ENCODE results near the gene RTN4RL1.
"Not testable (repeated sequence)": the region's sequence is repeated elsewhere in the genome, so short reads cannot be mapped to it uniquely, and the experiment has no call there.

The RTN4RL1 gene

DNA sequence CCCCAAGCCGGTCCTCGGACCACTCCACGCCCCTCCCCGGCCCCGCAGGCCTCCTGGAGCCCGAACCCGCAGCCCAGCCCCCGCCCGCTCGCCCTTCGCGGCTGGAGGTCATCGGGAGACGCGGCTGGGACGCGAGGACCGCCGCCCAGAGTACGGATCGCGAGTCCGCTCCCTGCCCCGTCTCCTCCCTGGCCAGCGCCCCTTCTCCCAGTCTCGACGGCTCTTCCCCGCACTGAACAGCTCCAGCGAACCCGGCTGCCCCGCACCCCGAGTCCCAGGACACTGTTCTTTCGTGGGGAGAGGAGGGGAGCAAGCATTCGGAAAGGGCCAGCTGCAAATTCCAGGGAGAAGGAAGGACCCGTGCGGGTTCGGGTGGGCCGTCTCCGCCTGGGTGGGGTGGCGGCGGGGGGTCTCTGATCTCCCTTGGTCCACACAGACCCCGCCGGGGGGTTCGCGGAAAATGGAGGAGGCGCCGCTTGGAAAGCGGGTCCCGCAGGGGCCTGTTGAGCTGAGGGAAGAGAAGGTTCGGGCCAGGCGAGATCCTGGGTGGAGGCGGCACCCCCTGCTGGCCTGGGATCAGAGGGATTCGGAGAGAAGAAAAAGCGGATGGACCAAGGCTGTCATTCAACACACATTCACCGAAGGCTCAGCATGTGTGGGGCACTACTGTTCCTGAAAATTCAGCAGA is 632 bp upstream of the RTN4RL1 start:
- peak; percentile 89 for DNase-seq (ENCODE audit: low spot score)

DNA sequence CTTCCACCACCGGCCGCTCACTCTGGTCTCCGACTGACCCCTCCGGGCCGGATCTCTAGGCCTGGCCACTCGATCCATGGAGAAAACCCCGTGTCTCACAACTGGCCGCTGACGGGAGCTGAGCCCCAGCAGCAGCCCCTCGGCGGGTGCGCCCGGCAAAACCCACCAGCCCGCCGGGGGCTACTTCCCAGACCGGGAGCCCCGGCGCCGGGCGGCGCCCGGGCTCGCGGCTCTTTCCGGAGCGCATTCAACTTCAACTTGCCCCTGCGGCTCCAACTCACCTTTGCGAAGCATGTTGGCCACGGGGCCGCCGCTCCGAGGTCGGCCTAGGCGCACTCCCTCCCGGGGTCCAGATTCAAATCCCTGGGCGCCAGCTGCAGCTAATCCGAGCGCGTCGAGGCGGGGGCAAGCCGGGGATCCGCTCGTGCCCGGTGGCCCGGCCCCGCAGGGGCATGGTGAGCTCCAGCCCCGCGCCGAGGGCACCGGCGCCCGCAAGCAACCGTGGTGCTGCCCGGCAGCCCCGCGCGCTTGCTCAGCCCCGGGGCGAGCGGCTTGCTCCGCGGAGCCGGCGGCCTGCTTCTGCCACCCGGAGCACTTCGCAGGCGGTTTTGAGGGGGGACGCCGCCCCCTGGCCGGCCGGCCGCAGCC is 438 bp downstream of the RTN4RL1 start:
- no peak for DNase-seq (ENCODE audit: low spot score)

DNA sequence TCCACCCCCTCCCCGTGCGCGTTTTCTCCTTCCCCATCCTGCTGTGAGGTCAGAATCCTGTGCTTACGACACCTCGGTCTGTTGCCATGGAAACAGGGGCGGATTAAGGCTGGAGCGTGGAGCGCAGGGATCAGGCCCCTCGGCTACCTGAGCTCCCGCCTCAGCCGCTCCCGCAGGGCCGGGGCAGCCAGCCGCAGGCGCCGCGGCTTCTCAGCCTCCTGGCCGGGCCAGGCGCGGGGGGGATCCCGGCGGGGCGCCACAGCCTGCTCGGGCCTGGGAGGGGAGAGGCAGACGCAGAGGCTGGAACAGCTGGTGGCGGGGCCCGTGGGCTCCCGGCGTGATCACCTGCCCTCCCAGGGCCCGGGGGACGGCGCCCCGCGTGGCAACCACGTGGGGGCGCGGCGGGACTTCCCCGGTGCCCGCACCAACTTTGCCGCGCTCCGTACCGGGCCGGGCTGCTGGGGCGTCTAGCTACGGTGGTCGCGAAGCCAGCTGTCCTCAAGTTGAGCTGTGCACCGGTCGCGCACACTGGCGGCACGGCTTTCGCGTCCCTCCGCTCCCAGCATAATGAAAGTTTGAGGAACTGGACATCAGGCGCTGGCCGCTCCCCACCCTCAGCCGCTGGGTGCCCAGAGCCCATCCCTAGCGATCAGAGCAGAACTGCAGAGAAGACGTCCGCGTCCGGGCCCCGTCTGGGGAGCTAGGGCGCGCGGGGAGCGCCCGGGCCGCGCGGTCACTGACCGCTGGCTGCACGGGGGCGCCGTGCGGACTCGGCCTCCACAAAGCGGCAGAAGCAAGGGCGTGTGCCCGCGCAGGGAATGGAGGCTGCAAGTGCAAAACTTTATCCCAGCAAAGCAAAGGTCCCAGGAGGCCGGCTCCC is 1.2 kb downstream of the RTN4RL1 start:
- peak; percentile 48 for DNase-seq (ENCODE audit: low spot score)

DNA sequence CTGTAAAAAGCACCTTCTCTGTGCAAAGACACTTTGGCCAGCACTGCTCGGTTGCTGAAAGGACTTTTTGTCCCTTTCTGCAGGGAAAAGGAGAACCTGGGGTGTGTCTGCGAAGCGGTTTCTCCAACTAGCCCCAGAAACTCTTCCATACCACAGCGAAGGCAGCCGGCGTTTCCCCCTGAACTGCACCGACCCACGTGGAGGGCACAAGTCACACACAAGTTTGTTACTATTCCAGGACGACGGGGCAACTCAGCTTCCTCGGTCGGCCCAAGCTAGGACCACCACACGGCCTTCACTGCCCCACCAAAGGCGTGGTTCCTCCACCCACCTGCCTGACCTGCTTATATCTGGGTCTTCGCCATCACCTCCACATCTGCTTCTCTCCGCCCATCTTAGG is 1.9 kb downstream of the RTN4RL1 start:
- no peak for DNase-seq (ENCODE audit: low spot score)

DNA sequence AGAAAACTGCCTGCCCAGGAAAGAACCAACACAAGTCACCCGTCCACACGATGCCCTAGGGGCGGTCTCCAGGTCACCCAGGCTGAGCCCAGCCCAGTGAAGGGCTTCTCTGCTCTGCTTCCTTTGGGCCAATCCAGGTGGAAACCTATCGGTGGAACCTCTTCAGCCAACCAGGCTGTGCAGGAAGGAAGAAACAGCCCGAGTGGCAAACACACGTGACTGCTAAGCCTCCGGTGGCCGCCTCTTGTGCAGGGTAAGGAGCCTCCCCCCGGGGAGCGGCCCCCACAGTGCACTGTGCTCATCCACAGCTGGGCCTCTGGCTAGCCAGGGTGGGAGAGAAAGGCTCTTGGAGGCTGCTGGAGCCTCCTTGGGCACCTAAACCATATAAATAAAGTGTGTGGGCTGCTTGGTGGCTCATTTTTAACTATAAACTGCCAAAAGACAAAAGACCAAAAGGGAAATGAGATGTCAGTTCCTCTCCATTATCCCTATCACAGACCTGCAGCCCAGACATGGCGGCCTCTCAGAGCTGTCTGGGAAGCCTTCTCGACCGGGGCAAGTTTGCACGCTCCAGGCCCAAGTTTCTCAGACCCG is 2.4 kb downstream of the RTN4RL1 start:
- no peak for DNase-seq (ENCODE audit: low spot score)

DNA sequence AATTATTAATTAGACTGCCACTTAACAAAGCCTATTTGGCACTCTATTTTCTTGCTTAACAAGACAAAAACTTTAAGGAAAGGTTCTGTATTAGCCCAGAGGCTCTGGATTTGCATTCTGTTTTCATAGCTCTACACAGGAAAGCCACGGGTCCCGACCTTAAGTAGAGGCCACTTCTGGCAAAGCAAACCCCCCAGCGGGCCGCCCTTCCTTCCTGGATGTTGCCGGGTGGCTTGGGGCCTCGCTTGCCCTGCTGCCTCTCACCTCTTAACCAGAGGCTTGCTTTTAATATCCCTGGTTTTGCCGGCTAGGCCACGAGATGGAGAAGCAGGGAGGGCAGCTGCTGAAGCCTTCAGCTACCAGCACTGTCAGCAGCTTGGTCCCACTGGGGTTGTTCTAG is 4.4 kb downstream of the RTN4RL1 start:
- no peak for DNase-seq (ENCODE audit: low spot score)

DNA sequence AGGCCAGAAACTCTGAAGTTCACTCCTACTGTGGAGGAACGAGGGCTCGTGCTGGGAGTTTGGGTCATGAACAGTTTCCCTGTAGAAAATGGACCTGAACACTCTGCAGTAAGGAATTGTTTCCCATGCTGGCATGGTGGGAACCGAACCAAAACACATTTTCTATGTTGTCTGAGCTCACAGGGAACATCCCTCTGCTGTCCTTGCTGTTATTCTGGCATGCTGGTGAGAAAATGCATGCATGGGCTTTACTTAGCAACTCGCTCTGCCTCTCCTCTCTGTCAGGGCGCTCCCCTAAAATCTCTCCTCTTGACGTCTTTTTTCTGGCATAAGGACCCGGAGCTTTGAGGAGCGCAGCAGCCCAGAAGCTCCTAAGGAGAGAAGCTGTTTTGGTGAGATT is 5.4 kb downstream of the RTN4RL1 start:
- DNase-seq (ENCODE audit: low spot score): no peak

DNA sequence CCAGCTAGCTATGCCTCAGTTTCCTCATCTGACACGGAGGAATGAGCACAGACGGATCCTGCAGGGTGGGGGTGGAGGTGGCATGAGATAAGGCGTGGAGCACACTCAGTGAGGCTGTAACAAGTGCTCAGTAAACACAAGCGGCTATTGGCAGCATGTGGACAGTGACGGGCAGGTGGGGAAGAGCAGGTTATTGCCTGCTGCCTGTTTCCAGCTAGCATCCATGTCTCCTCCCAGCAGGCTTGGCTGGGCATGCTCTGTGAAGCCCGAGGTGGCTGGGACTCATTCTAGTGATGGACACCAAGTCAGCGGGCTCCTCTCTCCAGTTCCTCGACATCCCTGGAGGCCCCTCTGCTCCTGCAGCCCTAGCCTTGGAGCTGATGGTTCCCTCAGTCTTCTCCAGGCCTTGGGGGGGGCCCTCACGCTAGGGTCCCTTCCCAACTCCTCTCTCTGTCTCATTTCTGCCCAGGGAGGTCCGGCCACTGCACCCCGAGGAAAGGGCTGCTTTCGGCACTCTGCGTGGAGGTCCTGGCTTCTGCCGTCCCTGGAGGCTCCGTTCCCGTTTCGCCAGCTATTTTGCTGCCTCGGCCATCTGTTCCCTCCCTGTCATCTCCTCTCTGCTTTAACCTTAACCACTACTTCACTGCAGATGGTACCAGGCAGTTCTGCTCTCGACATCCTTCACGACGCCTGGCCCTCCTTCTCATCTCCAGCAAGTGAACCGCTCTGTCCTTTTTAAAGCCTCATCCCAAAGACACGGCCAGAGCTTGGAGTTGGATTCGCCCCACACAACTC is 6.2 kb downstream of the RTN4RL1 start:
- no peak for DNase-seq (ENCODE audit: low spot score)

DNA sequence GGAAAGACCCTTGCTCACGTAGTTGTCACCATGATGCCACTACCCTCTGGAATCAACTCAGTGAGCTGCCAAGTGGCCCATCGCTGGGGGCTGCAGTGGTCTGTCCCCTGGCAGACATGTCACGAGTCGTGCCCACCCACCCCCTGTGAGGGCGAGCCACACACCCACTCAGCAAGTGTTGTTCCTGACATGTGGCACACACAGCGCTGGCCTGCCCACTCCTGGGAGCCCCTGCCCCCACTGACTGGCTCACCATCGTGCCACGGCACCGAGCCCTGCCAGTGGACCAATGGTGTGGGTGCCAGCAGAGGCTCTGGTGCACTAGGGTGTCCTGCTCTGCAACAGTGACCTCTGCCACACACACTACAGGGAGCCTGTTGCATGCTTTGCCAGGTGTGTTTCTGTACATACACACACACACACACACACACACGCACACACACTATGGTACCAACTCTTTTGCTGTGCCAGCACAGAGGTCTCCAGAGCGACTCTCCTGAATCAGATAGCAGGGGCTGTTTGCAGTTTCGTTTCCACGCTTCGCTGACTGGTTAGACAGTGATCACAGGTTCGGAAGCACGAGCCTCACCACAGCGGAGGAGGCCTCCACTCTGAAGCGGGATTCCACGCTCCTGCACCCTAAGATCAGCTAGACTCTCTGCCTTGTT is 7.7 kb downstream of the RTN4RL1 start:
- DNase-seq (ENCODE audit: low spot score): no peak

DNA sequence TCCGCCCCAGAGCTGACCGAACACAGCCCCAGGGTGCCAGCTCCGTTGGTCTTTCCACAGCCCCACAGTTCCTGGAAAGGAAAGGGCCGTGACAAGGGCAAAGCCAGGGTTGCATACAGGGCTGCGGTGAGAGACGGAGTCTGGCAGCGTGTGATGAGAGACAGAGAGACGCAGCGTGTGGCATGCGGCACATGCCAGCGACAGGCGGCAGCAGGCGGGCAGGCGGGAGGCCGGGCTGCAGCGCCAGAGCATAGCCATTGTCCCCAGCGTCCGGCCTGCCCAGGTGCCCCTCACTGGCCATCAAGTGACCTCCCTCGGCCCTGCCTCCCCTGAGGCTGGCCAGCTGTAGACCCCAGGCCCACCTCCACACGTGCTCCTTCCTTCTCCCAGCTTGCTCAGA is 8.6 kb downstream of the RTN4RL1 start:
- no peak for DNase-seq (ENCODE audit: low spot score)

DNA sequence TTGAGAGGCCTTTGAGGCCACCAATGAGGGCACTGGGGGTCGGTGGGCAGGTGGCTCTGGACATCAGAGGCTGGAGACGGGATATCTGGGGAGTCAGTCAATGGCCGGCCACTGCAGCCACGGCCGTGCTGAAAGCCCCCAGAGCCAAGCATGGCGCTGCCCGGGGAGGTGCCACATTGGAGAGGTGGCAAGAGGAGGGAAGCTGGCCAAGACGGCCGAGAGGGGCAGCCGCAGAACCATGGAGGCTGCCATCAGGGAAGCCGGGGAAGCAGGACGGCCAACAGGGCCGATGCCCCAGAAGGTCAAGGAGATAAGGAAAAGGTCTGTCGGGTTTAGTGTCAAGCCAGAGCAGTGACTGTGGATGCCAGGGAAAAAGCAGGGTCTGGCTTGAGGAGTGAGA is 9.8 kb downstream of the RTN4RL1 start:
- DNase-seq (ENCODE audit: low spot score): no peak

DNA sequence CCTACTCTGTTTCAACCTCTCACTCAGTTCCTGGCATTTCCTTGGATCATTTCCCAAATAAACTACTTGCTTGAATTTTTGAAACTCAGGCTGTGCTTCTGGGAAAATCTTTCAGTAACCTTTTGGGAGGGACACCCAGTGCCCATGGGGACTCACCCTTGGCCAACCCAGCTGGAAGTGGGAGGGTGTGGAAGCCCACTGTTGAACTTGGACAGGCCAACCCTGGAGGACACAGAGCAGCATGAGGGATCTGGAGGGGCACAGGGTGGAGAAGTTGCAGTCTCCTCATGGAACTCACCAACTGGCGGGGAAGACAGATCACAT is 11.2 kb downstream of the RTN4RL1 start:
- no peak for DNase-seq (ENCODE audit: low spot score)

DNA sequence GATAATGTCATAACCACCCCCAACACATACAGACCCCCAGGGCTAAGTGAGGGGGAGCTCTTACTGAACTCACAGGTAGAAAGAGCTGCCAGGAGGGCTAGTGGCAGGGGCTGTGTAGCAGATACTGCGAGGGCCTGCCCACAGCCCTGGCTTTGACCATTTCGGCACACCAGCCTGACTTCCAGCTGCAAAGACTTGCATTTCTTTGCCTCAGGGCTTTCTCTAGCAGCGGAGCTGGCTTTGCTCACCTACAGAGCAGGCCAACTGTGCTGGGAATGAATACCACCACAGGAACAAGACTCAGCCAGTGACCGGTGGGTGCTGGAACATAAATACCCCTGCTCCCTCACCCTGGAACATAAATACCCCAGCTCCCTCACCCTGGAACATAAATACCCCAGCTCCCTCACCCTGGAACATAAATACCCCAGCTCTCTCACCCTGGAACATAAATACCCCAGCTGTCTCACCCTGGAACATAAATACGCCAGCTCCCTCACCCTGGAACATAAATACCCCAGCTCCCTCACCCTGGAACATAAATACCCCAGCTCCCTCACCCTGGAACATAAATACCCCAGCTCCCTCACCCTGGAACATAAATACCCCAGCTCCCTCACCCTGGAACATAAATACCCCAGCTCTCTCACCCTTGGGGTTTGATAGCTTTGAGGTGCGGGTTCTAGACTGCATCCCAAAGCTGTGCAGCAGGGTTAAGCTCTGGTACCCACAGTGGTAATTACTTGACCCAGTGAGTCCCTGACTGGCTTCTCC is 11.7 kb downstream of the RTN4RL1 start:
- not testable (repeated sequence) for DNase-seq (ENCODE audit: low spot score)

DNA sequence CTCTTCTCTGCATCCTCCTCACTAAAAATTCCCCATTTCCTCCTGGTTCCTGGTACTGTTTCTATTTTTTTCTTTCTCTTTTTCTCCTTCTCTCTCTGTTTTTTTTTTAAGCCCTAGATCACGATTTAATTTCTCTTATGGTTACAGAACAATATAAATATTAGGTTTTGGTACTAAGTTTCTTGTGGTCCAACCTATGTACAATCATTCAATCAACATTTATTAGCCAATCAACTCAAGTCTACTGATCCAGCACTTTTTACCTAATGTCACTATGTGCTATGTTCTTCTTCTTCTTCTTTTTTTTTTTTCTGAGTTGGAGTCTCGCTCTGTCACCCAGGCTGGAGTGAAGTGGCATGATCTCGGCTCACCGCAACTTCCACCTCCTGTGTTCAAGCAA is 12.6 kb downstream of the RTN4RL1 start:
- DNase-seq (ENCODE audit: low spot score): no peak

DNA sequence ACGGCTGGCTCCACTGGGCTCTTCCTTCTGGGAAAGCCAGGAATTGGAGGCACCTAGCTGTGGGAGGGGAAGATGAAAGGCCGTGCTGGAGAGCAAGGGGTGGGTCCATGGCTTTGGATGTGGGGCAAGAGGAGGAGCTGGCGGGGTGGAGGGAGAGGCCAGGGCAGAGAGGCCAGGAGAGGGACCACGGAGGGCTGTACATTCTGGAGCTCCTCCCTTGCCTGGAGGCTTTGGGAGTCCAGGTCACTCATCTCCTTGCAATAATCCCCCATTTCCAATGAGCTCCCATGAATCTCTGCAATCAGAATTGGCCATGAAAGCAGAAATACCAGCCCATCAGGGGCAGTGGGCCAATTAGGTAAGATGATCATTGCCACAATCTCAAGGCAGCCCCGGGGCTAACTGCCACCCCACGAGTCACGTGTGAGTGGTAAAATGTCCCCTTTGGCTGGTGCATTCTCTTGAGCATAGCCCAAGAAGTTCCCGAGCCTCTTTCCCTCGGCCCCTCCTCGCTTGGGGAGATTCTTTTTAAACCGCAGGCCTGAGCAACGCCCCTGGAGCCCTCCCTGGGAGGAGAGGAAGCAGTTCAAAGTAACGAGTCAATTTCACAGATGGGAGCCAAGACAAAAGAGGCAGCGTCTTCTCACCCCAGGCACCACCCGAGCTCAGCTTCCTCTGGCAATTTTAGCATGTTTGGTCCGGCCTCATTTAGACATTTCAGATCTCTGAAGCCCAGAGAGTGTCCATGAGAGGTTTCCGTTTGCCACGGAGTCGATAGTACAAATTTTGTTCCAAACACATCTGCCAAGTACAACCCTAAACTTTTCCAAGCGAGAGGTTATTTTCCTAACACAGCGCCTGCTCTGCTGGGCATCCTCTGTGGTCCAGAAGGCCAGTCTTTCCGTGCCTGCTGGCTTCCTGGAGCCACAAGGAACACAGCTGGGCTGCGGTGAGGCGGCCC is 13.4 kb downstream of the RTN4RL1 start:
- DNase-seq (ENCODE audit: low spot score): peak; percentile 75

DNA sequence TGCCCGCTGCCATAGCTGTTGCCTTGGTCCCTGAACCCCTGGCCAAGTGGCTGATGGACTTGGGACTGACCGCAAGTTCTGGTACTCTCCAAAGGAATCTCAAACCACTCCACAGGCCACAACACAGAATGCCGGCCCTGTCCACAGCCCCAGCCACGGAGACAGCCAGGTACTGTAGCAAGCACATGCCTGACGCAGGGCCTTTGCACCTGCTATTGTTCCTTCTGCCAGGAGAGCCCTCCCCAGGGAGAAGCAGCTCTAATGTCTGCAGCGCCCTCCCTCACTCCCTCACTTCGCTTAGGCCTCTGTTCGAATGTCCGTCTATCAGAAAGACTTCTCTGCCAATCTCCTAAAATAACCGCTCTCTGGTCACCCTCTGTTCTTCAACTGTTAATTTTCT is 15.4 kb downstream of the RTN4RL1 start:
- no peak for DNase-seq (ENCODE audit: low spot score)

DNA sequence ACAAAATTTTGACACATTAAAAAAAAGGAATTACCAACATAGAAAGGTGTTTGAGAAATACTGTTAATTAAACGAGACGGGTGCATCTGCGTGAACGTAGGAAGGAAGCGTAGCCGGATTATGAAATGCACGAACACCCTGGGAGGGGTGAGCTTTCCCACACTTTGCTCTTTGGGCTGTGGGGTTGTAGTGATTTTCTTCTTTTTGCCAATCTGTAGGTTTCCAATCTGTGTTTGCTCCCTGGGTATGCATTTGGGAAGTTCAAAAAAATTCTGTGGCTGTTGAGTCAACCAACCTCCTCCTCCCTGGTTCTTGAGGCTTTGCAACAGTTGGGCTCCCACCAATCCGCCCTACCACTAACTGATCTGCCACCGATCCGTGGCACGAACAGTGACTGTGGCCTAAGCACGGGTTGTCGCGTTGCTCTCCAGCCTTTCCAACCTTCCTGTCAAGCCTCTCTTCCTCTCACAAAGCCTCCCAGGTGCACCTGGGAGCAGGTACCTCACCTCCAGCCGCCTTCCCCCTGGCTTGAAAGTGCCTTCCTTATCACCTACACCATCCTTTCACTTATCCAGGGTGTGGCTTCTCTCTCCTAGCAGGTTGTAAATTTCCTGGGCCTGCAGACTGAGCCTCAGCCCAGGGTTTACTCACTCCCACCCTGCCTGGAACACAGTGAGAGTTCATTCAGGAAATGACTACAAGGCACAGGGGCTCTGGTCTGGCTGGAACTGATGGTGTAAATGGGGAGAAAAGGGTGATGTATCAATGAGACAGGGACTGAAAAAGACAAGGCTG is 16.6 kb downstream of the RTN4RL1 start:
- no peak for DNase-seq (ENCODE audit: low spot score)

DNA sequence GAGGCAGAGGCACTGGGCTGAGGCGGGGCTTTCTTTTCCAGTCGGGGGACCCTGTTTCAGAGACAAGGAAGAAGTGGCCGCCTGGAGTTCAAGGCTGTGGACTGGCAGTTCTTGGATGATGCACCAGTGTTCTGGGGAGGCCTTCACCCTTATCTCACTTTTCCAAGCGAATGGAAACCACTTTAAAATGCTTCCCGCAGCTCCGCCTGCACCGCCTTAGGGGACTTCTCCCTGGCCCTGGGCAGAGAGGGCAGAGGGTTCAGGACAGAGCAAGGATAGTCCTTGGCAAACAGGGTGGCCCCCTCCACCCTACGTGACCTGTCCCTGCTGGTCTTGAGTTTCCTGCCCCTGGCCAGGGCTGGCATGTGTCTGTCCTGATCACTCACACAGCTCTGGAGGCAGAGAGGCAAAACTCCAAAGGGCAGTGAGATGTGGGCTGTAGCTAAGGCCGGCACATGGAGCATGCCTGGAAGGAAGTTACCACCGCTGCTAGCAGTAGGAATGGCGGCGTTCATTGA is 20.6 kb downstream of the RTN4RL1 start:
- DNase-seq (ENCODE audit: low spot score): no peak
